KMS-11 (cell line): ENCODE results near the gene MRPL52.

ENCODE experiments used
- H2AFZ ChIP-seq: fragments of 200-600 bp; sonication (generic); 2 replicates; pipeline ENCODE4 v1.6.1; 2016; ENCODE audit warnings: antibody characterized with exemption, mixed run types, low read depth
- H3K27ac ChIP-seq: fragments of 200-600 bp; sonication (generic); 2 replicates; pipeline ENCODE4 v1.6.1; 2016; ENCODE audit warnings: mild to moderate bottlenecking, mixed run types
- H3K27me3 ChIP-seq: fragments of 200-600 bp; sonication (generic); 2 replicates; pipeline ENCODE4 v1.6.1; 2017; ENCODE audit warnings: mild to moderate bottlenecking, low read depth, mixed run types, moderate library complexity; ENCODE audit not compliant: insufficient read depth
- H3K36me3 ChIP-seq: fragments of 200-600 bp; sonication (generic); 2 replicates; pipeline ENCODE4 v1.6.1; 2017; ENCODE audit warnings: mild to moderate bottlenecking, mixed run types; ENCODE audit not compliant: insufficient read depth
- H3K4me1 ChIP-seq: fragments of 200-600 bp; sonication (generic); 2 replicates; pipeline ENCODE4 v1.6.1; 2016; ENCODE audit warnings: mild to moderate bottlenecking, low read depth, mixed run types; ENCODE audit not compliant: poor library complexity, severe bottlenecking
- H3K4me2 ChIP-seq: fragments of 200-600 bp; sonication (generic); 2 replicates; pipeline ENCODE4 v1.7.0; 2016; ENCODE audit warnings: mild to moderate bottlenecking, mixed run types
- H3K4me3 ChIP-seq: fragments of 200-600 bp; sonication (generic); IDR thresholded peaks from 2 replicates; pipeline ENCODE4 v1.6.1; 2017; ENCODE audit warnings: low read depth, low read length, mixed read lengths; ENCODE audit not compliant: insufficient read depth
- H3K79me2 ChIP-seq: fragments of 200-600 bp; sonication (generic); 2 replicates; pipeline ENCODE4 v1.6.1; 2016; ENCODE audit warnings: low read depth, mixed run types; ENCODE audit not compliant: insufficient read depth
- H3K9ac ChIP-seq: fragments of 200-600 bp; sonication (generic); 2 replicates; pipeline ENCODE4 v1.6.1; 2016; ENCODE audit warnings: mild to moderate bottlenecking, mixed run types
- H4K20me1 ChIP-seq: fragments of 200-600 bp; sonication (generic); 2 replicates; pipeline ENCODE4 v1.6.1; 2016; ENCODE audit warnings: mild to moderate bottlenecking, mixed run types; ENCODE audit not compliant: insufficient read depth
- TF ChIP-seq, protein P1 (sequence below): fragments of 200-600 bp; sonication (generic); conservative IDR thresholded peaks from 2 replicates; pipeline ENCODE4 v1.6.1; 2017; ENCODE audit warnings: low read depth, mild to moderate bottlenecking, antibody characterized with exemption, low read length, moderate library complexity, mixed read lengths

The MRPL52 gene

DNA sequence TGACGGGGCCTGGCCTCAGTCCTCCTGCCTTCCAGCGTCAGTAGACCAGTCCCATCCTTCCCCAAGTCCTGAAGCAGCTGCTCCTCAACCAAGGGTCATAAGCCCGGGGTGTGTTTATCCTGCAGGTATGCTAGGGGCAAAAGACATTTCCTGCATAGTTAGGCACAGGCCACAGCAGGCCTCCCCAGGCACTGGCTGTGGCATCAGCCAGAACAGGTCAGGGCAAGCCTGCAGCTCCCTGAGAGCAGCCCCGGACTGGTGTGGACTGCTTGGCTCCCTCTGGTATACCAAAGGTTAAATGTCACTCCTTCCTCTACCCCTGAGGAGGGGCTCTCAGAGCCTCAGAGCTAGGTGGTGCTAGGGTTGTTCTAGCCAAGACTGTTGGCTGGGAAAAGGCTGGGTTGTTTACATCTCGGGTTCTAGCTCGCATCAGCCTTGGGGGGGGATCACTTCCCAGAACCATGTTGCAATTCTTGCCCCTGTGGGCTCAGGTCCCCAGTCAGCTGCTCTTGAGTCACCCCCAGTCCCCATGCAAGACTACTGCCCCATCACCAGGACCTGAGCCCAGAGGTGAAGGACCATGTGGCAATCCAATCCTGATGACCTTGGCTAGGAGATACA lies 9.6 kb downstream of the MRPL52 start:
- H3K27me3 ChIP-seq = no peaks in the 10 kb centered on the region
- peak overlapping the region; percentile 45; the same call in 1 of the 2 replicates for H3K4me2 ChIP-seq
- TF ChIP-seq, protein P1, sequence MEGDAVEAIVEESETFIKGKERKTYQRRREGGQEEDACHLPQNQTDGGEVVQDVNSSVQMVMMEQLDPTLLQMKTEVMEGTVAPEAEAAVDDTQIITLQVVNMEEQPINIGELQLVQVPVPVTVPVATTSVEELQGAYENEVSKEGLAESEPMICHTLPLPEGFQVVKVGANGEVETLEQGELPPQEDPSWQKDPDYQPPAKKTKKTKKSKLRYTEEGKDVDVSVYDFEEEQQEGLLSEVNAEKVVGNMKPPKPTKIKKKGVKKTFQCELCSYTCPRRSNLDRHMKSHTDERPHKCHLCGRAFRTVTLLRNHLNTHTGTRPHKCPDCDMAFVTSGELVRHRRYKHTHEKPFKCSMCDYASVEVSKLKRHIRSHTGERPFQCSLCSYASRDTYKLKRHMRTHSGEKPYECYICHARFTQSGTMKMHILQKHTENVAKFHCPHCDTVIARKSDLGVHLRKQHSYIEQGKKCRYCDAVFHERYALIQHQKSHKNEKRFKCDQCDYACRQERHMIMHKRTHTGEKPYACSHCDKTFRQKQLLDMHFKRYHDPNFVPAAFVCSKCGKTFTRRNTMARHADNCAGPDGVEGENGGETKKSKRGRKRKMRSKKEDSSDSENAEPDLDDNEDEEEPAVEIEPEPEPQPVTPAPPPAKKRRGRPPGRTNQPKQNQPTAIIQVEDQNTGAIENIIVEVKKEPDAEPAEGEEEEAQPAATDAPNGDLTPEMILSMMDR = no peak
- no peaks in the 10 kb centered on the region for H3K79me2 ChIP-seq
- H3K4me3 ChIP-seq = no peak overlapping the region
- H2AFZ ChIP-seq = no peak overlapping the region
- peak overlapping the region; percentile 28; the same call in 1 of the 2 replicates for H3K27ac ChIP-seq
- H3K36me3 ChIP-seq = no peaks in the 10 kb centered on the region
- H3K4me1 ChIP-seq = peaks cover 21% of the 10 kb centered on the region
- no peak overlapping the region for H3K9ac ChIP-seq
- no peaks in the 10 kb centered on the region for H4K20me1 ChIP-seq

DNA sequence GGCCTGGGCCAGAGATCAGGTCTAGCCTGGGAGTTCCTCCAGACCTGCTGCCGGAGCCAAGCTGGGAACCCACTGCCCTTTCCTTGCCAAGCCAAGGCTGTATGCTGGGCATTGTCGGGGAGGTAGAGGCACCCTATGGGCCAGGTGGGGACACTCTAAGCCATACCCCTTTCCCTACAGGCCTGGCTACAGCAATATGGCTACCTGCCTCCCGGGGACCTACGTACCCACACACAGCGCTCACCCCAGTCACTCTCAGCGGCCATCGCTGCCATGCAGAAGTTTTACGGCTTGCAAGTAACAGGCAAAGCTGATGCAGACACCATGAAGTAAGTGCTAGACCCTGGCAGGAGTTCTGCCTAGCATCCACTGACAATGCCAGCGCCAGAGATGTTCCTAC lies 11.6 kb downstream of the MRPL52 start:
- Histone ChIP-seq H3K4me3 (no peak overlapping the region), H3K27me3 (no peaks in the 10 kb centered on the region), H2AFZ (no peak overlapping the region), H3K4me2 (no peak overlapping the region), H3K27ac (no peak overlapping the region), H3K36me3 (no peaks in the 10 kb centered on the region), H3K9ac (no peak overlapping the region), H3K79me2 (no peaks in the 10 kb centered on the region), H4K20me1 (no peaks in the 10 kb centered on the region), H3K4me1 (peaks cover 23% of the 10 kb centered on the region)
- TF ChIP-seq, protein P1 = no peak

DNA sequence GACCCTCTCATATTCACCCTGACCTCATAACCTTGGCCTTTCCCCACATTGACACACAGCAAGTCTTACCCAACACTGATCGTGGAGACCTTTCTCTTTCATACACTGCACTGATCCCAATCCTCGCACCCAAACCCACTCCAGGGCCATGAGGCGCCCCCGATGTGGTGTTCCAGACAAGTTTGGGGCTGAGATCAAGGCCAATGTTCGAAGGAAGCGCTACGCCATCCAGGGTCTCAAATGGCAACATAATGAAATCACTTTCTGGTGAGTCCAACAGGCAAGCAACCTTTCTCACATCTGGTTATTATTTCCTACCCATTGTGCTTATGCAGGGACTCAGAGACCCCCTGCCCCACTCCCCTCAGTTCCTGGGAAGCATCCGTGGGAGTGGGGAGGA lies 12.1 kb downstream of the MRPL52 start:
- no peaks in the 10 kb centered on the region for H3K36me3 ChIP-seq
- H4K20me1 ChIP-seq = no peaks in the 10 kb centered on the region
- no peak overlapping the region for H3K27ac ChIP-seq
- no peak overlapping the region for H3K4me2 ChIP-seq
- H3K9ac ChIP-seq = no peak overlapping the region
- TF ChIP-seq, protein P1 = no peak
- H3K79me2 ChIP-seq = no peaks in the 10 kb centered on the region
- H2AFZ ChIP-seq = no peak overlapping the region
- H3K27me3 ChIP-seq = no peaks in the 10 kb centered on the region
- peaks cover 27% of the 10 kb centered on the region for H3K4me1 ChIP-seq
- no peak overlapping the region for H3K4me3 ChIP-seq

DNA sequence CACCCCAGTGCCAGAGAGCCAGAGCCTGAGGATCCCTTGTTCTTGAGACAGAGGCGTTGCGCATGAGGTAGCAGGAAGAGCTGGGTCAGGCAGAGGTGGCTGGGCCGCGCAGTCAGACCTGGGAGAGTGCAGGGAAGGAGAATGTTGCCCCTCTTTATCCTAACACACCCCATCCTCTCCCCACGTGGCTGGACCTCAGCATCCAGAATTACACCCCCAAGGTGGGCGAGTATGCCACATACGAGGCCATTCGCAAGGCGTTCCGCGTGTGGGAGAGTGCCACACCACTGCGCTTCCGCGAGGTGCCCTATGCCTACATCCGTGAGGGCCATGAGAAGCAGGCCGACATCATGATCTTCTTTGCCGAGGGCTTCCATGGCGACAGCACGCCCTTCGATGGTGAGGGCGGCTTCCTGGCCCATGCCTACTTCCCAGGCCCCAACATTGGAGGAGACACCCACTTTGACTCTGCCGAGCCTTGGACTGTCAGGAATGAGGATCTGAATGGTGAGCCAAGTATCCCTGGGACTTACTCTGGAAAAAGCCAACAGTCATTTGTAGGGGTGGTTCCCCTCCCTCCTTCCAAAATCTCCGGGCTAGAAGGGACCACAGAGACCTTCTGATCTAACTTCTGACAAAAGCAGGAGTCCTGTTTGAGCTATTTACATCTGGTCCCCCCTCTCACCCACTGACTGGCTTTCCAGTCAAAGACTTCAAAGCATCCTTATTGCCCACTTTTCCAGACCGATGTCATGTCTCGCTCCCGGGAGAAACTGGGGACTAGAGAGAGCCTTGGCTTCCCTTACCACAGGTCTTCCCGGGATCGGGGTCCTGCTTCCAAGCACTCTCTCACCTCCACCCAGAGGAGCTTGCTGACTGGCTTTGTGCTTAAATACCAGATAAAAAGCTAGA lies 12.8 kb downstream of the MRPL52 start:
- peaks cover 27% of the 10 kb centered on the region for H3K4me1 ChIP-seq
- no peak overlapping the region for H3K4me3 ChIP-seq
- H3K9ac ChIP-seq = no peak overlapping the region
- H3K79me2 ChIP-seq = no peaks in the 10 kb centered on the region
- no peak overlapping the region for H3K27ac ChIP-seq
- no peaks in the 10 kb centered on the region for H3K27me3 ChIP-seq
- no peaks in the 10 kb centered on the region for H4K20me1 ChIP-seq
- no peak overlapping the region for H2AFZ ChIP-seq
- TF ChIP-seq, protein P1 = no peak
- H3K4me2 ChIP-seq = no peak overlapping the region
- no peaks in the 10 kb centered on the region for H3K36me3 ChIP-seq
